GM21576 (cell line): ENCODE results near the gene NKD1.

Source experiments
- ATAC-seq: cut with Tn5 transposase; IDR thresholded peaks from one replicate; pipeline ENCODE4 v1.9.1; 2021; ENCODE audit warnings: mild to moderate bottlenecking, moderate library complexity; ENCODE audit not compliant: unreplicated experiment

The NKD1 gene

GRCh38 chr16:50611995-50612848 lies 64.0 kb downstream of the NKD1 start:
- no peak for ATAC-seq

GRCh38 chr16:50612849-50613198 lies 64.6 kb downstream of the NKD1 start:
- ATAC-seq: no peak

GRCh38 chr16:50613281-50613963 lies 65.2 kb downstream of the NKD1 start:
- no peak for ATAC-seq

- ATAC-seq: no peak
These were observed 65.8 kb downstream of the NKD1 start for GRCh38 chr16:50613964-50614474.

GRCh38 chr16:50614955-50615724 lies 66.9 kb downstream of the NKD1 start:
- no peak for ATAC-seq

- no peak for ATAC-seq
These were observed 67.7 kb downstream of the NKD1 start for GRCh38 chr16:50615891-50616290.

- ATAC-seq: no peak
These were observed 68.2 kb downstream of the NKD1 start for GRCh38 chr16:50616386-50616785.

GRCh38 chr16:50616883-50617645 lies 68.9 kb downstream of the NKD1 start:
- ATAC-seq: no peak

GRCh38 chr16:50617646-50618184 lies 69.5 kb downstream of the NKD1 start:
- no peak for ATAC-seq

GRCh38 chr16:50618238-50618918 lies 70.2 kb downstream of the NKD1 start:
- no peak for ATAC-seq

GRCh38 chr16:50619702-50620491 lies 71.7 kb downstream of the NKD1 start:
- no peak for ATAC-seq

GRCh38 chr16:50620646-50621451 lies 72.7 kb downstream of the NKD1 start:
- no peak for ATAC-seq

- ATAC-seq: no peak
These were observed 73.2 kb downstream of the NKD1 start for GRCh38 chr16:50621452-50621792.

GRCh38 chr16:50622029-50622428 lies 73.8 kb downstream of the NKD1 start:
- no peak for ATAC-seq

GRCh38 chr16:50622643-50623369 lies 74.6 kb downstream of the NKD1 start:
- ATAC-seq: no peak

- no peak for ATAC-seq
These were observed 76.3 kb downstream of the NKD1 start for GRCh38 chr16:50624449-50624970.

- no peak for ATAC-seq
These were observed 77.2 kb downstream of the NKD1 start for GRCh38 chr16:50625374-50625773.
